Measurements from ENCODE around the gene NISCH. TPM values are rescaled to one million over a fixed set of nuclear protein-coding genes. Genes with fewer than 3 reads are reported as not detected.
A peak's percentile ranks its signal among the peaks of the same experiment; 100 is the strongest.

The NISCH gene
- total RNA-seq, 1 donor from 2014 or later = 63.9 TPM

- peak; percentile 84 for DNase-seq (ENCODE audit: low read depth)
These were observed 16.2 kb downstream of the NISCH start for GRCh38 chr3:52471371-52472238.

- DNase-seq (ENCODE audit: low read depth) = no peak
These were observed 17.0 kb downstream of the NISCH start for GRCh38 chr3:52472239-52473000.

- peak; percentile 76 for DNase-seq (ENCODE audit: low read depth)
These were observed 17.6 kb downstream of the NISCH start for GRCh38 chr3:52473026-52473425.

- DNase-seq (ENCODE audit: low read depth) = no peak
These were observed 21.8 kb downstream of the NISCH start for GRCh38 chr3:52477076-52477795.

GRCh38 chr3:52477796-52478095, 22.3 kb downstream of the NISCH start:
- DNase-seq (ENCODE audit: low read depth) = no peak

GRCh38 chr3:52479037-52479876, 23.9 kb downstream of the NISCH start:
- DNase-seq (ENCODE audit: low read depth) = no peak

GRCh38 chr3:52479877-52480575, 24.6 kb downstream of the NISCH start:
- no peak for DNase-seq (ENCODE audit: low read depth)

- no peak for DNase-seq (ENCODE audit: low read depth)
These were observed 25.6 kb downstream of the NISCH start for GRCh38 chr3:52480768-52481715.

- DNase-seq (ENCODE audit: low read depth) = no peak
These were observed 26.6 kb downstream of the NISCH start for GRCh38 chr3:52481819-52482521.

- no peak for DNase-seq (ENCODE audit: low read depth)
These were observed 27.7 kb downstream of the NISCH start for GRCh38 chr3:52483081-52483480.

- DNase-seq (ENCODE audit: low read depth) = no peak
These were observed 28.4 kb downstream of the NISCH start for GRCh38 chr3:52483577-52484381.

GRCh38 chr3:52484680-52485461, 29.5 kb downstream of the NISCH start:
- DNase-seq (ENCODE audit: low read depth) = no peak

- no peak for DNase-seq (ENCODE audit: low read depth)
These were observed 31.8 kb downstream of the NISCH start for GRCh38 chr3:52487050-52487787.

GRCh38 chr3:52487788-52488691, 32.6 kb downstream of the NISCH start:
- DNase-seq (ENCODE audit: low read depth) = no peak

- DNase-seq (ENCODE audit: low read depth) = no peak
These were observed 33.3 kb downstream of the NISCH start for GRCh38 chr3:52488746-52489145.

Measured in myocyte (in vitro differentiated cells).